DOHH2 (cell line): ENCODE data around the gene KMT2C.

Experiments
- H3F3A ChIP-seq: fragments of 200-600 bp; sonication (generic), shearing (Covaris generic); 2 replicates; pipeline ENCODE4 v1.6.0; 2016; ENCODE audit warnings: antibody characterized with exemption, mild to moderate bottlenecking; ENCODE audit not compliant: control insufficient read depth, insufficient read depth
- H3K27ac ChIP-seq: fragments of 200-600 bp; sonication (generic); 2 replicates; pipeline ENCODE4 v1.5.1; 2014; ENCODE audit warnings: low read depth, mild to moderate bottlenecking, low read length, moderate library complexity
- H3K27me3 ChIP-seq: fragments of 200-600 bp; sonication (generic); 2 replicates; pipeline ENCODE4 v1.6.1; 2014; ENCODE audit warnings: mild to moderate bottlenecking, low read length, mixed read lengths; ENCODE audit not compliant: control insufficient read depth
- H3K36me3 ChIP-seq: fragments of 200-600 bp; sonication (generic); 2 replicates; pipeline ENCODE4 v1.6.1; 2014; ENCODE audit warnings: mild to moderate bottlenecking, low read length, moderate library complexity, mixed read lengths; ENCODE audit not compliant: control insufficient read depth
- H3K4me1 ChIP-seq: fragments of 200-600 bp; sonication (generic); 2 replicates; pipeline ENCODE4 v1.6.1; 2014; ENCODE audit warnings: mild to moderate bottlenecking, low read length, mixed read lengths; ENCODE audit not compliant: control insufficient read depth
- H3K4me2 ChIP-seq: fragments of 200-600 bp; sonication (generic); 2 replicates; pipeline ENCODE4 v1.6.0; 2014; ENCODE audit warnings: mild to moderate bottlenecking, low read length, moderate library complexity
- H3K4me3 ChIP-seq: fragments of 200-600 bp; sonication (generic); 2 replicates; pipeline ENCODE4 v1.5.1; 2014; ENCODE audit warnings: mild to moderate bottlenecking, low read length, mixed read lengths
- H3K79me2 ChIP-seq: fragments of 200-600 bp; sonication (generic); 2 replicates; pipeline ENCODE4 v1.6.1; 2014; ENCODE audit warnings: mild to moderate bottlenecking, low read length, mixed read lengths; ENCODE audit not compliant: control insufficient read depth
- H3K9me2 ChIP-seq: fragments of 200-600 bp; sonication (generic); replicated peaks from 2 replicates; pipeline ENCODE4 v1.6.1; 2014; ENCODE audit warnings: mild to moderate bottlenecking, low read length, mixed read lengths; ENCODE audit not compliant: control insufficient read depth
- H3K9me3 ChIP-seq: fragments of 200-600 bp; sonication (generic); 2 replicates; pipeline ENCODE4 v1.6.1; 2014; ENCODE audit warnings: antibody characterized with exemption, low read length, mixed read lengths; ENCODE audit not compliant: control insufficient read depth, insufficient read depth
- H4K20me1 ChIP-seq: fragments of 200-600 bp; sonication (generic); 2 replicates; pipeline ENCODE4 v1.6.0; 2014; ENCODE audit warnings: low read depth, mild to moderate bottlenecking, antibody characterized with exemption, low read length, moderate library complexity; ENCODE audit not compliant: control insufficient read depth, insufficient read depth
- CTCF ChIP-seq: fragments of 200-600 bp; sonication (generic); IDR thresholded peaks from one replicate; pipeline ENCODE4 v1.5.1; 2014; ENCODE audit warnings: antibody characterized with exemption, mild to moderate bottlenecking, low read depth, low read length; ENCODE audit not compliant: poor library complexity, severe bottlenecking
- EZH2phosphoT487 ChIP-seq: fragments of 200-600 bp; sonication (generic); IDR thresholded peaks from 2 replicates; pipeline ENCODE4 v1.6.1; 2017; ENCODE audit warnings: borderline replicate concordance, mild to moderate bottlenecking, antibody characterized with exemption, low read length, moderate library complexity, mixed read lengths

Gene KMT2C

GRCh38 chr7:152173372-152174070, 262.3 kb downstream of the KMT2C start:
- Histone ChIP-seq H3K9me2 (no peaks in the 10 kb centered on the region), H3K36me3 (peaks cover 77% of the 10 kb centered on the region), H3K9me3 (no peaks in the 10 kb centered on the region), H3K27ac (no peak overlapping the region), H3F3A (no peaks in the 10 kb centered on the region; the same call in none of the 2 replicates), H3K27me3 (no peaks in the 10 kb centered on the region), H3K4me3 (no peak overlapping the region), H3K4me1 (no peaks in the 10 kb centered on the region), H4K20me1 (no peaks in the 10 kb centered on the region), H3K4me2 (no peak overlapping the region), H3K79me2 (peaks cover 3% of the 10 kb centered on the region; the same call in 1 of the 2 replicates)
- no peak for TF ChIP-seq EZH2phosphoT487
- peak; percentile 24 for TF ChIP-seq CTCF

- TF ChIP-seq EZH2phosphoT487 = no peak
- TF ChIP-seq CTCF = no peak
- Histone ChIP-seq H3K27me3 (no peaks in the 10 kb centered on the region), H3K4me1 (peaks cover 60% of the 10 kb centered on the region), H3K27ac (0 out of 2 replicates have a peak overlapping the region, but pooled peaks have one; percentile 1), H3K9me3 (no peaks in the 10 kb centered on the region), H3K36me3 (peaks cover 84% of the 10 kb centered on the region), H3K79me2 (peaks cover 18% of the 10 kb centered on the region), H3F3A (peaks cover 14% of the 10 kb centered on the region), H3K4me3 (no peak overlapping the region), H4K20me1 (no peaks in the 10 kb centered on the region), H3K9me2 (no peaks in the 10 kb centered on the region), H3K4me2 (peak overlapping the region; percentile 29)
These were observed 273.5 kb downstream of the KMT2C start for GRCh38 chr7:152162287-152162686.

- Histone ChIP-seq H3K27ac (peak overlapping the region; percentile 35), H3F3A (peaks cover 14% of the 10 kb centered on the region), H3K4me3 (peak overlapping the region; percentile 17)
These were observed 274.6 kb downstream of the KMT2C start for GRCh38 chr7:152161171-152161570.

More at GRCh38 chr7:152161171-152161570, 274.6 kb downstream of the KMT2C start:
- Histone ChIP-seq H3K27me3 (no peaks in the 10 kb centered on the region), H3K79me2 (peaks cover 18% of the 10 kb centered on the region), H3K36me3 (peaks cover 83% of the 10 kb centered on the region), H3K4me1 (peaks cover 60% of the 10 kb centered on the region), H4K20me1 (no peaks in the 10 kb centered on the region), H3K4me2 (peak overlapping the region; percentile 30), H3K9me2 (no peaks in the 10 kb centered on the region), H3K9me3 (no peaks in the 10 kb centered on the region)
- no peak for TF ChIP-seq EZH2phosphoT487
- no peak for TF ChIP-seq CTCF
